ENCODE data around the gene PNLIPRP1.

GRCh38 chr10:116621476-116621875, 30.7 kb downstream of the PNLIPRP1 start:
- no peak for TF ChIP-seq EP300 (IDR thresholded peaks at IDR 0.05)
- TF ChIP-seq CTCF (IDR thresholded peaks at IDR 0.05) = no peak
